Lower leg skin (tissue), 3 donors: Measurements from ENCODE around the gene AGXT.

Experiments
- CTCF ChIP-seq, 3 donors: fragments of 450-650 bp; IDR thresholded peaks; one replicate each; pipeline ENCODE4 v1.5.1; 2016; ENCODE audit warnings: antibody characterized with exemption in 3 of 3, mild to moderate bottlenecking in 3 of 3, moderate library complexity in 2 of 3
- POLR2A ChIP-seq, 2 donors: fragments of 450-650 bp; IDR thresholded peaks; one replicate each; pipeline ENCODE4 v1.6.1; 2016 to 2017; ENCODE audit warnings: antibody characterized with exemption in 2 of 2, mild to moderate bottlenecking in 1 of 2, moderate library complexity in 1 of 2

- TF ChIP-seq CTCF (IDR thresholded peaks at IDR 0.05) (no peak), POLR2A (IDR thresholded peaks at IDR 0.05) (no peak)
These were observed 27.8 kb downstream of the AGXT start for GRCh38 chr2:240896394-240896793.
